Activated CD8-positive, alpha-beta memory T cell treated with anti-CD3 and anti-CD28 coated beads for 4 hours (primary cell): ENCODE results near the gene APBB1IP.
"Not testable (repeated sequence)": the region's sequence is repeated elsewhere in the genome, so short reads cannot be mapped to it uniquely, and the experiment has no call there.

Experiments used
- DNase-seq, 2 donors: peaks; one replicate each; pipeline ENCODE4 v3.0.0-alpha.2; 2020; ENCODE audit warnings: low read depth in 2 of 2

The APBB1IP gene

GRCh38 chr10:26556748-26557640 is 118.9 kb downstream of the APBB1IP start:
- DNase-seq = no peak

GRCh38 chr10:26557641-26558014 is 119.5 kb downstream of the APBB1IP start:
- no peak for DNase-seq

GRCh38 chr10:26566525-26567350 is 128.6 kb downstream of the APBB1IP start:
- DNase-seq = no peak

- no peak for DNase-seq
These were observed 129.2 kb downstream of the APBB1IP start for GRCh38 chr10:26567351-26567721.

GRCh38 chr10:26571655-26572054 is 133.5 kb downstream of the APBB1IP start:
- DNase-seq = no peak

- no peak for DNase-seq
These were observed 135.5 kb downstream of the APBB1IP start for GRCh38 chr10:26573674-26574073.

GRCh38 chr10:26574783-26575182 is 136.6 kb downstream of the APBB1IP start:
- no peak for DNase-seq

- not testable (repeated sequence) for DNase-seq
These were observed 140.2 kb downstream of the APBB1IP start for GRCh38 chr10:26578371-26578770.

- no peak for DNase-seq
These were observed 141.3 kb downstream of the APBB1IP start for GRCh38 chr10:26579256-26580063.

- no peak for DNase-seq
These were observed 148.1 kb downstream of the APBB1IP start for GRCh38 chr10:26586211-26586610.

- no peak for DNase-seq
These were observed 150.5 kb downstream of the APBB1IP start for GRCh38 chr10:26588611-26589010.

GRCh38 chr10:26589813-26590212 is 151.7 kb downstream of the APBB1IP start:
- not testable (repeated sequence) for DNase-seq

GRCh38 chr10:26593896-26594295 is 155.8 kb downstream of the APBB1IP start:
- DNase-seq = no peak

- DNase-seq = not testable (repeated sequence)
These were observed 165.1 kb downstream of the APBB1IP start for GRCh38 chr10:26603283-26603682.

- not testable (repeated sequence) for DNase-seq
These were observed 166.4 kb downstream of the APBB1IP start for GRCh38 chr10:26604320-26605093.

- not testable (repeated sequence) for DNase-seq
These were observed 168.3 kb downstream of the APBB1IP start for GRCh38 chr10:26606389-26606877.

- no peak for DNase-seq
These were observed 174.2 kb downstream of the APBB1IP start for GRCh38 chr10:26612151-26612915.
